Prostate gland (tissue), 2 donors: ENCODE measurements around the gene RNF225. TPM values are rescaled to one million over a fixed set of nuclear protein-coding genes. Genes with fewer than 3 reads are reported as not detected.

Experiments
- DNase-seq: peaks from one replicate; pipeline ENCODE4 v3.0.0-alpha.2; 2019; ENCODE audit warnings: low spot score
- H3K27ac ChIP-seq, 2 donors: fragments of 200-600 bp; sonication (generic); 2 replicates each; pipeline ENCODE4 v1.5.1; 2017 to 2019
- H3K27me3 ChIP-seq: fragments of 200-600 bp; sonication (generic); replicated peaks from 2 replicates; pipeline ENCODE4 v1.5.1; 2019; ENCODE audit not compliant: insufficient read depth
- H3K36me3 ChIP-seq, 2 donors: fragments of 200-600 bp; sonication (generic); 1 replicate in 1 of 2; 2 replicates in 1 of 2; pipeline versions ENCODE4 v1.5.1 to v1.8.1; 2017 to 2019
- H3K4me1 ChIP-seq: fragments of 200-600 bp; sonication (generic); replicated peaks from 2 replicates; pipeline ENCODE4 v1.5.1; 2019
- H3K4me3 ChIP-seq, 2 donors: fragments of 200-600 bp; sonication (generic); 2 replicates each; pipeline ENCODE4 v1.5.1; 2017 to 2019
- H3K9me3 ChIP-seq: fragments of 200-600 bp; sonication (generic); 2 replicates; pipeline ENCODE4 v1.5.1; 2017
- CTCF ChIP-seq, 4 experiments: fragments of 200-600 bp in 2 of 4; fragments of 450-650 bp in 2 of 4; sonication (generic) in 2 of 4; IDR thresholded peaks; 1 replicate in 3 of 4; 2 replicates in 1 of 4; pipeline ENCODE4 v1.5.1; 2016 to 2019; ENCODE audit warnings: antibody characterized with exemption in 4 of 4, mild to moderate bottlenecking in 2 of 4, moderate library complexity in 2 of 4
- POLR2A ChIP-seq: fragments of 450-650 bp; IDR thresholded peaks from one replicate; pipeline ENCODE4 v1.6.1; 2016; ENCODE audit warnings: antibody characterized with exemption, mild to moderate bottlenecking
- POLR2AphosphoS5 ChIP-seq: sonication (generic); formaldehyde crosslinking; IDR thresholded peaks from one replicate; pipeline ENCODE4 v1.6.1; 2017; ENCODE audit warnings: antibody characterized with exemption
- WGBS: methylation state at CpG from one replicate; pipeline ENCODE4 v1.1.5; 2018; 5-methylcytosine and 5-hydroxymethylcytosine counted together
- intact Hi-C: fragments of 100-400 bp; cut with DNase I; formaldehyde crosslinking; loops from one replicate; pipeline ENCODE4 v1.14.2; 2022
- total RNA-seq, 2 donors: library from RNA; depleted of rRNA; stranded (reverse); fragments of >200 nt; gene quantifications; one replicate each; pipeline ENCODE4 v1.1.0, GENCODE V29; 2016

RNF225 gene
- total RNA-seq, 2 donors from 2014 or later: 0.62 to 7.0 TPM

- 82% methylated on average over 25 of the region's 26 CpGs for WGBS
These were observed 42.4 kb upstream of the RNF225 start, which contains the start of gene A1BG for GRCh38 chr19:58352760-58353671. Gene A1BG (minus strand): TSS chr19:58353492. CDS start chr19:58353437, 55 bp downstream.

GRCh38 chr19:58353717-58354477 is 41.6 kb upstream of the RNF225 start:
- Histone ChIP-seq H3K9me3 (no peaks in the 10 kb centered on the region), H3K27ac (no peak overlapping the region), H3K27me3 (peaks cover 3% of the 10 kb centered on the region), H3K36me3 (no peaks in the 10 kb centered on the region), H3K4me3 (no peak overlapping the region), H3K4me1 (no peaks in the 10 kb centered on the region)
- intact Hi-C loops: no loop called here
- WGBS: 84% methylated on average over 15 of the region's 15 CpGs
- no peak for DNase-seq
- no peak for TF ChIP-seq POLR2A

More at GRCh38 chr19:58352760-58353671, 42.4 kb upstream of the RNF225 start, which contains the start of gene A1BG:
- Histone ChIP-seq H3K36me3 (no peaks in the 10 kb centered on the region), H3K4me3 (no peak within 1 kb of the TSS), H3K4me1 (no peaks in the 10 kb centered on the region), H3K9me3 (no peaks in the 10 kb centered on the region), H3K27ac (no peak within 1 kb of the TSS), H3K27me3 (peaks cover 3% of the 10 kb centered on the region)
- intact Hi-C loops: no loop called here
- no peak for DNase-seq
- no peak for TF ChIP-seq POLR2AphosphoS5
- no peak for TF ChIP-seq CTCF (IDR thresholded peaks at IDR 0.05)
- TF ChIP-seq POLR2A: no peak

- Histone ChIP-seq H3K27me3 (peaks cover 3% of the 10 kb centered on the region), H3K4me3 (no peak overlapping the region), H3K4me1 (no peaks in the 10 kb centered on the region), H3K27ac (no peak overlapping the region), H3K9me3 (no peaks in the 10 kb centered on the region), H3K36me3 (no peaks in the 10 kb centered on the region)
- intact Hi-C loops: no loop called here
- 76% methylated on average over 6 of the region's 6 CpGs for WGBS
- DNase-seq: no peak
- TF ChIP-seq CTCF (IDR thresholded peaks at IDR 0.05) (no peak), POLR2A (no peak), POLR2AphosphoS5 (no peak)
These were observed 40.9 kb upstream of the RNF225 start for GRCh38 chr19:58354478-58355030.

- Histone ChIP-seq H3K27ac (no peak overlapping the region), H3K9me3 (no peaks in the 10 kb centered on the region), H3K36me3 (no peaks in the 10 kb centered on the region), H3K4me3 (no peak overlapping the region), H3K4me1 (no peaks in the 10 kb centered on the region), H3K27me3 (no peaks in the 10 kb centered on the region)
- intact Hi-C loops: no loop called here
- WGBS: 92% methylated on average over 10 of the region's 10 CpGs
- no peak for DNase-seq
- TF ChIP-seq CTCF (IDR thresholded peaks at IDR 0.05) (no peak), POLR2AphosphoS5 (no peak), POLR2A (no peak)
These were observed 40.1 kb upstream of the RNF225 start for GRCh38 chr19:58355215-58355796.
